ENCODE results near the gene ZNF354C. TPM values are rescaled to one million over a fixed set of nuclear protein-coding genes. Genes with fewer than 3 reads are reported as not detected.

The ZNF354C gene
- total and polyA plus RNA-seq, 2 of the 8 experiments (the other 6 are each of a cell fraction or from before 2014, with no cell fraction given): 0.85 to 2.3 TPM

- Histone ChIP-seq H3K36me3 (ENCODE audit: control insufficient read depth in 2 of 4, insufficient read depth in 4 of 4, low read length in 3 of 4) (peaks cover 0 to 9% (median 4%) of the 10 kb centered on the region in 4 experiments; a peak in 4 of 8 replicates), H2BK120ac (replicated peaks; ENCODE audit: low read depth, low read length) (no peak overlapping the region), H3K14ac (ENCODE audit: insufficient read length) (no peak overlapping the region), H2BK5ac (ENCODE audit: low read depth, low read length) (no peak overlapping the region), H3K23me2 (ENCODE audit: low read depth, low read length) (peaks cover under 1% of the 10 kb centered on the region; the same call in 1 of the 2 replicates), H3K4me3 (ENCODE audit: extremely low read depth in 1 of 4, insufficient read depth in 2 of 4, low read depth in 3 of 4, low read length in 4 of 4) (no peak overlapping the region), H2BK12ac (ENCODE audit: low read depth, low read length) (no peak overlapping the region), H2AFZ (ENCODE audit: low read length) (no peak overlapping the region), H4K20me1 (replicated peaks in 1 of 2; ENCODE audit: control insufficient read depth in 1 of 2, insufficient read depth in 2 of 2, low read length in 2 of 2) (no peaks in the 10 kb centered on the region), H3K56ac (replicated peaks; ENCODE audit: insufficient read length, low read depth, low read length) (no peak overlapping the region), H3K4me2 (ENCODE audit: insufficient read depth in 1 of 2, low read depth in 2 of 2, low read length in 2 of 2) (no peak overlapping the region), H3K79me1 (ENCODE audit: low read depth, low read length) (peaks cover 2% of the 10 kb centered on the region; the same call in 1 of the 2 replicates), H3K9ac (replicated peaks in 1 of 4; ENCODE audit: extremely low read depth in 1 of 4, low read depth in 3 of 4, low read length in 3 of 4) (no peak overlapping the region), H3K4ac (replicated peaks; ENCODE audit: insufficient read length, low read depth, low read length) (no peak overlapping the region), H2BK20ac (ENCODE audit: low read length) (no peak overlapping the region), H4K8ac (ENCODE audit: extremely low read depth, insufficient read depth, low read length) (no peak overlapping the region), H3K18ac (ENCODE audit: extremely low read depth, low read length) (no peak overlapping the region), H3K4me1 (replicated peaks in 1 of 4; ENCODE audit: control insufficient read depth in 3 of 4, insufficient read depth in 4 of 4, low read length in 3 of 4) (peaks cover 0 to 3% (median 0%) of the 10 kb centered on the region in 4 experiments; a peak in 1 of 7 replicates), H2BK15ac (ENCODE audit: low read length) (no peak overlapping the region), H3K23ac (ENCODE audit: insufficient read length) (no peak overlapping the region), H2AK5ac (ENCODE audit: low read depth, low read length) (no peak overlapping the region), H3K27me3 (replicated peaks in 1 of 4; ENCODE audit: control insufficient read depth in 3 of 4, extremely low read depth in 1 of 4, insufficient read depth in 3 of 4, low read length in 3 of 4) (peaks cover 0 to 3% (median 0%) of the 10 kb centered on the region in 4 experiments; a peak in 1 of 7 replicates), H4K91ac (replicated peaks; ENCODE audit: insufficient read length, low read length) (no peak overlapping the region), H3K79me2 (ENCODE audit: control insufficient read depth in 1 of 2, insufficient read depth in 2 of 2, low read length in 2 of 2) (no peaks in the 10 kb centered on the region), H4K5ac (ENCODE audit: insufficient read length, low read depth, low read length) (no peak overlapping the region), H3K9me3 (ENCODE audit: insufficient read depth in 2 of 2, low read depth in 1 of 2, low read length in 1 of 2) (peaks cover 66% of the 10 kb centered on the region in 2 experiments), H3K27ac (ENCODE audit: low read depth, low read length) (no peak overlapping the region)
- FAIRE-seq (no peak), DNase-seq (ENCODE audit: low read depth in 1 of 2, low spot score in 2 of 2) (no peak)
- WGBS, 2 experiments (ENCODE audit: extremely low coverage in 1 of 2, insufficient coverage in 1 of 2, insufficient read length in 1 of 2, insufficient replicate concordance in 2 of 2, low coverage in 1 of 2, low lambda C conversion rate in 2 of 2, missing lambda C conversion rate in 1 of 2): 90% methylated on average over 6 of the region's 6 CpGs; no CpG with 5 or more reads in 1 of the 2 experiments
- POLR2A ChIA-PET (ENCODE audit: partially characterized antibody): no interaction called here
- CTCF ChIA-PET (ENCODE audit: partially characterized antibody): no interaction called here
- TF ChIP-seq SP4 (IDR thresholded peaks at IDR 0.05; ENCODE audit: low read length) (no peak), RAD21 (IDR thresholded peaks at IDR 0.05 in 1 of 2, conservative IDR thresholded peaks at IDR 0.05 in 1 of 2; ENCODE audit: low read depth in 2 of 2, low read length in 2 of 2) (peak in 1 of 2 experiments; percentile 21; a peak in 1 of 4 replicates)
Observed at GRCh38 chr5:179065703-179066102, 5.5 kb downstream of the ZNF354C start.
